ENCODE results near the gene LPIN1.

DNA sequence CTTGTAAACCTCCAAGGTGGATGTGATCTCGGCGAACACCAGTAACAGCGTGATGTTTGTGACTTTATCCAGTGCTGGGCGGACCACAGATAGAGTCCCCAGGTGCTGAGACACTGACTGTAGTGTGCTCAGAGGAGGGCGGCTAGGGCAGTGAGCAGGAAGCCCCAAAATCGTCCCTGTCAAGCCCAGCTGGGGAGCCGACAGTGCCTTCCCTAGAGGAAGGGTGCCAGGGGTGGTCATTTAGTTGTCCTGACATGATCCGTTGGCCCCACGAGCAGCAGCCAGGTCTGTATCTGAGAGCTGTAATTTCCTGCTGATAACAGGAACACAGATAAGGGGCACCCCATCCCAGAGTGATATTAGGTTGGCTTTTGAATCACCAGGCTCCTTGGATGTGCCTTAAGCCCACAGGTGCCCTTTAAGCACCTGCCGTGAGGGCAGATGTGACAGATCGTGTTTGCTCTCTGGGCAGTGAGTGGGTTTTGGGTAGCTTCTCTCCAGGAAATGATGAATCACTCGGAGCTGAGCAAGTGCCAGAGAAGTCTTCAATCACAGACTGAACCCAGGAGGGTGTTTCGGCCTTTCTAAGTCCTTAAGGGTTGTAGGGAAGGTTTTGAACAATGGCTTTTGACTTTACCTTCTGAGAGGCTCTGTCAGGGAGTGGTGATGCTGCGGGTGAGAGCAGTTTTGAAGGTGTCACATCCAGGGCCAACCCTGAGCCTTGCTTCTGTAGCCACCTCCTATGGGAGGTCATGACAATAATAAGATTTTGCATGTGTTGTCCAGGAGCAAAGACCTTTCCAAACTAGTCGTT lies 7.7 kb downstream of the LPIN1 start:
- TF ChIP-seq, protein P1, sequence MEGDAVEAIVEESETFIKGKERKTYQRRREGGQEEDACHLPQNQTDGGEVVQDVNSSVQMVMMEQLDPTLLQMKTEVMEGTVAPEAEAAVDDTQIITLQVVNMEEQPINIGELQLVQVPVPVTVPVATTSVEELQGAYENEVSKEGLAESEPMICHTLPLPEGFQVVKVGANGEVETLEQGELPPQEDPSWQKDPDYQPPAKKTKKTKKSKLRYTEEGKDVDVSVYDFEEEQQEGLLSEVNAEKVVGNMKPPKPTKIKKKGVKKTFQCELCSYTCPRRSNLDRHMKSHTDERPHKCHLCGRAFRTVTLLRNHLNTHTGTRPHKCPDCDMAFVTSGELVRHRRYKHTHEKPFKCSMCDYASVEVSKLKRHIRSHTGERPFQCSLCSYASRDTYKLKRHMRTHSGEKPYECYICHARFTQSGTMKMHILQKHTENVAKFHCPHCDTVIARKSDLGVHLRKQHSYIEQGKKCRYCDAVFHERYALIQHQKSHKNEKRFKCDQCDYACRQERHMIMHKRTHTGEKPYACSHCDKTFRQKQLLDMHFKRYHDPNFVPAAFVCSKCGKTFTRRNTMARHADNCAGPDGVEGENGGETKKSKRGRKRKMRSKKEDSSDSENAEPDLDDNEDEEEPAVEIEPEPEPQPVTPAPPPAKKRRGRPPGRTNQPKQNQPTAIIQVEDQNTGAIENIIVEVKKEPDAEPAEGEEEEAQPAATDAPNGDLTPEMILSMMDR (IDR thresholded peaks at IDR 0.05; ENCODE audit: control extremely low read depth in 1 of 3, insufficient read depth in 1 of 3, low read depth in 1 of 3, low read length in 3 of 3), result no peak
- TF ChIP-seq, protein P2, sequence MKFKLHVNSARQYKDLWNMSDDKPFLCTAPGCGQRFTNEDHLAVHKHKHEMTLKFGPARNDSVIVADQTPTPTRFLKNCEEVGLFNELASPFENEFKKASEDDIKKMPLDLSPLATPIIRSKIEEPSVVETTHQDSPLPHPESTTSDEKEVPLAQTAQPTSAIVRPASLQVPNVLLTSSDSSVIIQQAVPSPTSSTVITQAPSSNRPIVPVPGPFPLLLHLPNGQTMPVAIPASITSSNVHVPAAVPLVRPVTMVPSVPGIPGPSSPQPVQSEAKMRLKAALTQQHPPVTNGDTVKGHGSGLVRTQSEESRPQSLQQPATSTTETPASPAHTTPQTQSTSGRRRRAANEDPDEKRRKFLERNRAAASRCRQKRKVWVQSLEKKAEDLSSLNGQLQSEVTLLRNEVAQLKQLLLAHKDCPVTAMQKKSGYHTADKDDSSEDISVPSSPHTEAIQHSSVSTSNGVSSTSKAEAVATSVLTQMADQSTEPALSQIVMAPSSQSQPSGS (IDR thresholded peaks at IDR 0.05; ENCODE audit: low read length), result no peak
- no peak for TF ChIP-seq POLR2AphosphoS5 (IDR thresholded peaks at IDR 0.05; ENCODE audit: low read depth, low read length)
- TF ChIP-seq POLR2A (IDR thresholded peaks at IDR 0.05; ENCODE audit: control extremely low read depth in 1 of 2, low read depth in 2 of 2, low read length in 2 of 2), result no peak
- no peak for TF ChIP-seq RAD21 (IDR thresholded peaks at IDR 0.05 in 1 of 2, conservative IDR thresholded peaks at IDR 0.05 in 1 of 2; ENCODE audit: low read depth in 2 of 2, low read length in 2 of 2)
- TF ChIP-seq SIN3A (conservative IDR thresholded peaks at IDR 0.05 in 1 of 2, IDR thresholded peaks at IDR 0.05 in 1 of 2; ENCODE audit: low read depth in 1 of 2, low read length in 2 of 2), result no peak
- TF ChIP-seq, protein P3, sequence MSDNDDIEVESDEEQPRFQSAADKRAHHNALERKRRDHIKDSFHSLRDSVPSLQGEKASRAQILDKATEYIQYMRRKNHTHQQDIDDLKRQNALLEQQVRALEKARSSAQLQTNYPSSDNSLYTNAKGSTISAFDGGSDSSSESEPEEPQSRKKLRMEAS (IDR thresholded peaks at IDR 0.05), result no peak

Data from H1 (cell line).